Measurements from ENCODE around the gene BAIAP2.

Gene BAIAP2

DNA sequence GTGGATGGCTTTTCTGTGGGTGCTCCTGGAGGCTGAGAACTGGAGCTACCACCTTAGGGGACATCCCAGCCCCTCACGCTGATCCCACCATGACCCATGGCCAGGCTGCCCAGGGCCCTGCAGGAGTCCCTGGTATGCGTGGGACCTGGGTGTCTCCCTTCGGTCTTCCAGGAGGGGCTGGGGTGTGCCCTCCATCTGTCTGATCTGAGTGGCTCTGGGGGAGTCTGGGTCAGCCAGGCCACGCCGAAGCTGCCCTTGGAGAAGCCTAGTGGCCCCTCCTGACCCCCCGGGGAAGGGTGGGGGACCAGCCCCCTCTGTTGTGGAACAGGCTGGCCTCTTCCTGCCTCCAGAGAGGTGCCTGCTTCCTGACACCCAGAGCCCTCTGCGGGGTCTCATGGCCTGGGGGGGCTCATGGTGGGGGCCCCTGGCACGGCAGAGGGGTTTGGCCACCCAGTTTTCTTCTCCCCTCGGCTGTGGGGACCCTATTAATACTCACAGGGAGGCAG lies 10.7 kb downstream of the BAIAP2 start:
- Histone ChIP-seq H3K4me3 (ENCODE audit: low read depth, low read length) (no peak overlapping the region), H3K27ac (no peak overlapping the region), H3K36me3 (replicated peaks) (no peaks in the 10 kb centered on the region), H3K27me3 (replicated peaks) (no peaks in the 10 kb centered on the region)
- no peak for DNase-seq
- TF ChIP-seq, protein P1, sequence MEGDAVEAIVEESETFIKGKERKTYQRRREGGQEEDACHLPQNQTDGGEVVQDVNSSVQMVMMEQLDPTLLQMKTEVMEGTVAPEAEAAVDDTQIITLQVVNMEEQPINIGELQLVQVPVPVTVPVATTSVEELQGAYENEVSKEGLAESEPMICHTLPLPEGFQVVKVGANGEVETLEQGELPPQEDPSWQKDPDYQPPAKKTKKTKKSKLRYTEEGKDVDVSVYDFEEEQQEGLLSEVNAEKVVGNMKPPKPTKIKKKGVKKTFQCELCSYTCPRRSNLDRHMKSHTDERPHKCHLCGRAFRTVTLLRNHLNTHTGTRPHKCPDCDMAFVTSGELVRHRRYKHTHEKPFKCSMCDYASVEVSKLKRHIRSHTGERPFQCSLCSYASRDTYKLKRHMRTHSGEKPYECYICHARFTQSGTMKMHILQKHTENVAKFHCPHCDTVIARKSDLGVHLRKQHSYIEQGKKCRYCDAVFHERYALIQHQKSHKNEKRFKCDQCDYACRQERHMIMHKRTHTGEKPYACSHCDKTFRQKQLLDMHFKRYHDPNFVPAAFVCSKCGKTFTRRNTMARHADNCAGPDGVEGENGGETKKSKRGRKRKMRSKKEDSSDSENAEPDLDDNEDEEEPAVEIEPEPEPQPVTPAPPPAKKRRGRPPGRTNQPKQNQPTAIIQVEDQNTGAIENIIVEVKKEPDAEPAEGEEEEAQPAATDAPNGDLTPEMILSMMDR (IDR thresholded peaks at IDR 0.05; ENCODE audit: low read depth, low read length, missing control alignments), result no peak
- in situ Hi-C loops (cut with HindIII; ENCODE audit: low pct_ligation_motif_present, low sequenced_read_pairs), result no loop called here

DNA sequence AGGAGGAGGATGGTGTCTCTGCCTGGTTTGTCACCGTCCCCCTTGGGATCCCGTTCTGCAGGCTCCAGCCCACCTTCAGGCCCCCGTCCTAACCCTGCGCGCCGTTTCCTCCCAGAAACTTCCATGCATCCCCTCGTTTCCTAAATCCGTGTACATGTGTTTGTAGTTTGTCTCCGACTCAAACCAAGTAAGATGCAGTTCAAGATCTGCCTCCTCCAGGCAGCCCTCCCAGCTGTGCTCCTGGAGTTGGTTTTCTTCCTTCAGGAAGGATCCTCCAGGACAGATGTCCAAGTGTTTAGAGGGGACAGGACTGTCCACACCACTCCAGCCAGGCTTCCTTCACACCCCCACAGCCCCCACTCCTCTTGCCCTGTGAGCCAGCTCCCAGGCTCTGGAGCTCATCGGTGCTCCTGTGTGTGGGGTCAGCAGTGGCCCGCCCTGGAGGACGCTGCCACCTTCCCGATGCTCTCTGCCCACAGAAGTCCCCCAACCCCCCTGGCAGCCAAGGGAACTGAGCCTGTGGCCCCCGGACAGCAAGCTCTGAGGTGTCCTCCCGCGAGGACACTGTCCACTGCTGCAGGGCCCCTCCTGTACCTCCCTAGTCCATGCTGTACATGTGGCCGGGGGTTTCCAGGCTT lies 11.3 kb downstream of the BAIAP2 start:
- Histone ChIP-seq H3K4me3 (ENCODE audit: low read depth, low read length) (no peak overlapping the region), H3K36me3 (replicated peaks) (no peaks in the 10 kb centered on the region), H3K27ac (no peak overlapping the region), H3K27me3 (replicated peaks) (no peaks in the 10 kb centered on the region)
- DNase-seq, result no peak
- in situ Hi-C loops (cut with HindIII; ENCODE audit: low pct_ligation_motif_present, low sequenced_read_pairs), result no loop called here
- TF ChIP-seq, protein P1 (IDR thresholded peaks at IDR 0.05; ENCODE audit: low read depth, low read length, missing control alignments), result no peak

DNA sequence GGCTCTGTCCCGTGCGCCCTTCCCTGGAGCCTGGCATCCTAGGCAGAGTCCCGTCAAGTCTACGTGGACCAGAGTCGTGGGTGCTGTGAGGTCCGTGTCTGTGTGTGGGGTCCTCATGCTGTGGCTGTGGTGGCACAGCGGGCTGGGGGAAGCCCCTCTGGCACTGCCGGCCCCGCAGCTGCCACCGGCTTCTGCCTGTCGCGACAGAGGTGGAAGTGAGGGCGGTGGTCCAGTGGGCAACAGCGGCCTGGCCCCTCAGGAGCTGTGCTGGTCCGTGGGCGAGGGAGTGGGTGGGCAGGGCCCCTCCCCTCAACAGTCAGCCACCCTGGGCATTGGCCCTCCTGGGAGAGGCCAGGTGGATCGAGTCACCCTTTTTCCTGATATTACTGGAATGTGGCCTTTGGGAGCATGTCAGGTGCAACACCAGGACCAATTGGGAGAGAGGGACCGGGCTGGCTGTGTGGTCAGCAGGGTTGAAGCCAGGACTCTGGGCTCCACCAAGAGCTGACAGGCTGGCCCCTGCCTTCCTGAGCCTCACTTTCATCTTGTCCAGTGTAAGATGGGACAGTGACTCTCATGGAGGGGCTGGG lies 11.9 kb downstream of the BAIAP2 start:
- no peak for DNase-seq
- TF ChIP-seq, protein P1 (IDR thresholded peaks at IDR 0.05; ENCODE audit: low read depth, low read length, missing control alignments), result no peak
- in situ Hi-C loops (cut with HindIII; ENCODE audit: low pct_ligation_motif_present, low sequenced_read_pairs), result no loop called here
- Histone ChIP-seq H3K27me3 (replicated peaks) (no peaks in the 10 kb centered on the region), H3K4me3 (ENCODE audit: low read depth, low read length) (no peak overlapping the region), H3K27ac (no peak overlapping the region), H3K36me3 (replicated peaks) (no peaks in the 10 kb centered on the region)

DNA sequence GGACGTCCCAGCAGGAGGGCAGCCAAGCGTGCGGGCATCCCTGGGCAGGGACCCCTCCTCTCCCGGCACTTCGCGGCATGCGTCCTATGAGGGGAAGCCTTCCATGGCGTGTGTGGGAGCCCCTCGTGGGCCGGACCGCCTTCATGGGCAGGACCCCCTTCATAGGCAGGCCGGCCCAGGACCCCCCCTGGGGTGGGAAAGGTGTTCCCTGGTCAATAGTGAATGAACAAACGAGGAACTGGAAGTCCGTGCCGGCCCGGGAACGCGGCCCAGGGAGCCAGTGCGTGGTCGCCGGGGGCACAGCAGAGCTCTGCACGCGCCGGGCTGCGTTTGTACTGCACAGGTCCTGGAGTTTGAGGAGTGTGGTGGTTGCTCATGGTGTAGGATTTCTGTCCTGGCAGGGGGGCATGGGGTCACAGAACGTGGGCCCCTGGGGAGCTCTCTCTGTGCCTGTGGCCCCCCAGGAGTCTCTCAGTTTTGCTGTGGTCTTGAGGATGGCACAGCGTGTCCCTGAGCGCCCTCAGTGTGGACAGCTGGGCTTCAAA lies 13.9 kb downstream of the BAIAP2 start:
- Histone ChIP-seq H3K27ac (no peak overlapping the region), H3K4me3 (ENCODE audit: low read depth, low read length) (no peak overlapping the region), H3K36me3 (replicated peaks) (no peaks in the 10 kb centered on the region), H3K27me3 (replicated peaks) (no peaks in the 10 kb centered on the region)
- DNase-seq, result no peak
- TF ChIP-seq, protein P1 (IDR thresholded peaks at IDR 0.05; ENCODE audit: low read depth, low read length, missing control alignments), result no peak
- in situ Hi-C loops (cut with HindIII; ENCODE audit: low pct_ligation_motif_present, low sequenced_read_pairs), result no loop called here

DNA sequence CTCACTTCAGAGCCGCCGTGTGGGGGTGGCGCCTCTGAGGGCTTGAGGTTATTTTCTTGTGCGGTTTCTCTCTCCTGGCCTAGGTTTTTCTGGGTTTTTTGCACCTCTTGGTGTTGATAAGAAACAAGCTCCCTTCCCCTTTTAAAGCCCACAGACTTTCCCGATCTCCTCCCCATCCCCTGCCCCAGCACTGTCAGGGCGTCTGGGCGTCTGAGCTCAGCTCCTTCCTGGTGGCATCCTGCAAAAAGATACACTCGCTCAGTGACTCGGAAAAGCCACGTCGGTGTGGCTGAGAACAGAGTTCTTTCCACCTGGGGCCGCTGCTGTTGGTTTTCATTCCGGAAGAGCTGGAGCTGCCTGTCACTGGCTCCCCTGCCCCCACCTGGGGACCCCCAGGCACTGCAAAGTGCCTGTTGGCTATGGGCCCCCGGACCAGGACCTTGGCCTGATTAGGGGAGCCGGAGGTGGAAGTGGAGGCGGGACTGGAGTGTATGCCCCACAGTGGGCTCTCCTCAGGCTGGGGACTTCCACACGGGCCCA lies 14.5 kb downstream of the BAIAP2 start:
- Histone ChIP-seq H3K4me3 (ENCODE audit: low read depth, low read length) (no peak overlapping the region), H3K27ac (no peak overlapping the region), H3K36me3 (replicated peaks) (no peaks in the 10 kb centered on the region), H3K27me3 (replicated peaks) (no peaks in the 10 kb centered on the region)
- no peak for DNase-seq
- TF ChIP-seq, protein P1 (IDR thresholded peaks at IDR 0.05; ENCODE audit: low read depth, low read length, missing control alignments), result no peak
- in situ Hi-C loops (cut with HindIII; ENCODE audit: low pct_ligation_motif_present, low sequenced_read_pairs), result no loop called here

Measured in brain microvascular endothelial cell (primary cell).